Dendritic cell treated with granulocyte-macrophage colony-stimulating factor and Interleukin-4, amounts not matched to agents 40 ng/mL and 50 ng/mL, for 4 days (primary cell): ENCODE measurements around the gene SMIM15.
A peak's percentile ranks its signal among the peaks of the same experiment; 100 is the strongest.
"Not testable (repeated sequence)": the region's sequence is repeated elsewhere in the genome, so short reads cannot be mapped to it uniquely, and the experiment has no call there.

Source experiments
- H3K27ac Mint-ChIP-seq: one replicate; pipeline ENCODE4 v1.8.0; 2022; ENCODE audit warnings: mild to moderate bottlenecking, mixed read lengths
- H3K27me3 Mint-ChIP-seq: one replicate; pipeline ENCODE4 v1.8.0; 2022; ENCODE audit warnings: mild to moderate bottlenecking, mixed read lengths
- H3K36me3 Mint-ChIP-seq: one replicate; pipeline ENCODE4 v1.8.0; 2022; ENCODE audit warnings: low read depth, mixed read lengths
- H3K4me1 Mint-ChIP-seq: one replicate; pipeline ENCODE4 v1.8.0; 2022; ENCODE audit warnings: low read depth, mixed read lengths
- H3K4me3 Mint-ChIP-seq: one replicate; pipeline ENCODE4 v1.8.0; 2022; ENCODE audit warnings: mild to moderate bottlenecking, moderate library complexity, mixed read lengths
- H3K9me3 Mint-ChIP-seq: one replicate; pipeline ENCODE4 v1.8.0; 2022; ENCODE audit warnings: mixed read lengths
- intact Hi-C: fragments of 100-400 bp; cut with micrococcal nuclease; formaldehyde crosslinking; loops from one replicate; pipeline ENCODE4 v1.15.0; 2022

The SMIM15 gene

GRCh38 chr5:61162010-61162831 lies at the start of gene SMIM15:
TSS of gene SMIM15 (minus strand) at chr5:61162468. CDS start at chr5:61160171, 2,297 bp downstream.
- no peaks in the 10 kb centered on the region for H3K9me3 Mint-ChIP-seq
- peak within 1 kb of the TSS; percentile 97 for H3K27ac Mint-ChIP-seq
- H3K4me1 Mint-ChIP-seq = peaks cover 45% of the 10 kb centered on the region
- no peaks in the 10 kb centered on the region for H3K27me3 Mint-ChIP-seq
- intact Hi-C loops = loop anchor here (1.0 to 5.0 kb wide), 4 partner anchors 115 to 247 kb away; partner anchors contain the start of gene ZSWIM6
- H3K4me3 Mint-ChIP-seq = peak within 1 kb of the TSS; percentile 84
- H3K36me3 Mint-ChIP-seq = peaks cover 45% of the 10 kb centered on the region

GRCh38 chr5:61207884-61208283 lies 45.6 kb upstream of the SMIM15 start:
- Mint-ChIP-seq H3K27me3 (peaks cover 2% of the 10 kb centered on the region), H3K4me3 (no peak overlapping the region), H3K36me3 (no peaks in the 10 kb centered on the region), H3K9me3 (peaks cover 73% of the 10 kb centered on the region), H3K27ac (no peak overlapping the region), H3K4me1 (no peaks in the 10 kb centered on the region)
- intact Hi-C loops = no loop called here

GRCh38 chr5:61205013-61205412 lies 42.7 kb upstream of the SMIM15 start:
- Mint-ChIP-seq H3K9me3 (peaks cover 65% of the 10 kb centered on the region), H3K4me1 (no peaks in the 10 kb centered on the region), H3K4me3 (no peak overlapping the region), H3K27ac (no peak overlapping the region), H3K27me3 (peaks cover 2% of the 10 kb centered on the region), H3K36me3 (no peaks in the 10 kb centered on the region)
- intact Hi-C loops = no loop called here

GRCh38 chr5:61202213-61202612 lies 39.9 kb upstream of the SMIM15 start:
- intact Hi-C loops = no loop called here
- Mint-ChIP-seq H3K36me3 (no peaks in the 10 kb centered on the region), H3K4me3 (no peak overlapping the region), H3K27me3 (peaks cover 1% of the 10 kb centered on the region), H3K9me3 (peaks cover 56% of the 10 kb centered on the region), H3K4me1 (no peaks in the 10 kb centered on the region), H3K27ac (no peak overlapping the region)

GRCh38 chr5:61200582-61201155 lies 38.4 kb upstream of the SMIM15 start:
- H3K9me3 Mint-ChIP-seq = peaks cover 40% of the 10 kb centered on the region
- intact Hi-C loops = no loop called here
- peaks cover 1% of the 10 kb centered on the region for H3K27me3 Mint-ChIP-seq
- no peaks in the 10 kb centered on the region for H3K36me3 Mint-ChIP-seq
- no peak overlapping the region for H3K4me3 Mint-ChIP-seq
- H3K27ac Mint-ChIP-seq = no peak overlapping the region
- H3K4me1 Mint-ChIP-seq = no peaks in the 10 kb centered on the region

GRCh38 chr5:61198606-61199005 lies 36.3 kb upstream of the SMIM15 start:
- Mint-ChIP-seq H3K27me3 (peaks cover 1% of the 10 kb centered on the region), H3K4me1 (no peaks in the 10 kb centered on the region), H3K36me3 (no peaks in the 10 kb centered on the region), H3K9me3 (peaks cover 27% of the 10 kb centered on the region), H3K27ac (no peak overlapping the region), H3K4me3 (no peak overlapping the region)
- intact Hi-C loops = no loop called here

GRCh38 chr5:61187826-61188225 lies 25.6 kb upstream of the SMIM15 start:
- peaks cover 31% of the 10 kb centered on the region for H3K9me3 Mint-ChIP-seq
- H3K36me3 Mint-ChIP-seq, intact Hi-C loops, H3K27ac Mint-ChIP-seq, H3K4me3 Mint-ChIP-seq, H3K27me3 Mint-ChIP-seq: not testable (repeated sequence)
- H3K4me1 Mint-ChIP-seq = peaks cover 24% of the 10 kb centered on the region

- H3K4me3 Mint-ChIP-seq, H3K27me3 Mint-ChIP-seq, H3K27ac Mint-ChIP-seq, intact Hi-C loops, H3K36me3 Mint-ChIP-seq: not testable (repeated sequence)
- Mint-ChIP-seq H3K9me3 (peaks cover 26% of the 10 kb centered on the region), H3K4me1 (peaks cover 29% of the 10 kb centered on the region)
These were observed 25.1 kb upstream of the SMIM15 start for GRCh38 chr5:61187352-61187751.

GRCh38 chr5:61186634-61187033 lies 24.4 kb upstream of the SMIM15 start:
- intact Hi-C loops = no loop called here
- no peak overlapping the region for H3K27ac Mint-ChIP-seq
- H3K4me1 Mint-ChIP-seq = peaks cover 36% of the 10 kb centered on the region
- H3K4me3 Mint-ChIP-seq = no peak overlapping the region
- H3K36me3 Mint-ChIP-seq = peaks cover 5% of the 10 kb centered on the region
- H3K9me3 Mint-ChIP-seq = peaks cover 19% of the 10 kb centered on the region
- no peaks in the 10 kb centered on the region for H3K27me3 Mint-ChIP-seq

- Mint-ChIP-seq H3K9me3 (peaks cover 13% of the 10 kb centered on the region), H3K27ac (no peak overlapping the region), H3K36me3 (no peaks in the 10 kb centered on the region), H3K4me1 (peaks cover 38% of the 10 kb centered on the region), H3K4me3 (no peak overlapping the region), H3K27me3 (no peaks in the 10 kb centered on the region)
- intact Hi-C loops = no loop called here
These were observed 22.4 kb upstream of the SMIM15 start for GRCh38 chr5:61184708-61185107.

- H3K4me3 Mint-ChIP-seq = no peak overlapping the region
- H3K36me3 Mint-ChIP-seq = no peaks in the 10 kb centered on the region
- H3K27me3 Mint-ChIP-seq = no peaks in the 10 kb centered on the region
- intact Hi-C loops = no loop called here
- peaks cover 7% of the 10 kb centered on the region for H3K9me3 Mint-ChIP-seq
- no peak overlapping the region for H3K27ac Mint-ChIP-seq
- peaks cover 38% of the 10 kb centered on the region for H3K4me1 Mint-ChIP-seq
These were observed 21.3 kb upstream of the SMIM15 start for GRCh38 chr5:61183538-61183937.

GRCh38 chr5:61182449-61182848 lies 20.2 kb upstream of the SMIM15 start:
- peak overlapping the region; percentile 60 for H3K27ac Mint-ChIP-seq
- H3K4me3 Mint-ChIP-seq = no peak overlapping the region
- H3K4me1 Mint-ChIP-seq = peaks cover 36% of the 10 kb centered on the region
- H3K9me3 Mint-ChIP-seq = peaks cover 7% of the 10 kb centered on the region
- intact Hi-C loops = no loop called here
- no peaks in the 10 kb centered on the region for H3K36me3 Mint-ChIP-seq
- H3K27me3 Mint-ChIP-seq = no peaks in the 10 kb centered on the region

GRCh38 chr5:61180886-61181285 lies 18.6 kb upstream of the SMIM15 start:
- Mint-ChIP-seq H3K9me3 (no peaks in the 10 kb centered on the region), H3K36me3 (peaks cover 4% of the 10 kb centered on the region), H3K27me3 (no peaks in the 10 kb centered on the region), H3K4me3 (no peak overlapping the region), H3K4me1 (peaks cover 36% of the 10 kb centered on the region), H3K27ac (no peak overlapping the region)
- intact Hi-C loops = no loop called here

GRCh38 chr5:61178702-61179101 lies 16.4 kb upstream of the SMIM15 start:
- H3K9me3 Mint-ChIP-seq = no peaks in the 10 kb centered on the region
- peaks cover 36% of the 10 kb centered on the region for H3K4me1 Mint-ChIP-seq
- peaks cover 4% of the 10 kb centered on the region for H3K36me3 Mint-ChIP-seq
- no peak overlapping the region for H3K4me3 Mint-ChIP-seq
- no peaks in the 10 kb centered on the region for H3K27me3 Mint-ChIP-seq
- intact Hi-C loops = loop anchor here (10.0 kb wide), 1 partner anchor 46 kb away; no protein-coding TSS in a partner anchor
- no peak overlapping the region for H3K27ac Mint-ChIP-seq
